ENCODE data around the gene LPIN1. TPM values are rescaled to one million over a fixed set of nuclear protein-coding genes. Genes with fewer than 3 reads are reported as not detected.

LPIN1 gene
- total RNA-seq, 2 experiments from 2014 or later, result 40.6 to 42.9 TPM

- Mint-ChIP-seq H3K27me3 (no peaks in the 10 kb centered on the region), H3K36me3 (ENCODE audit: low read depth) (no peaks in the 10 kb centered on the region), H3K27ac (no peak overlapping the region), H3K4me3 (no peak overlapping the region), H3K4me1 (no peaks in the 10 kb centered on the region), H3K9me3 (ENCODE audit: low read depth) (peaks cover 3% of the 10 kb centered on the region)
- intact Hi-C loops (cut with DNase I, micrococcal nuclease), result no loop called here
- ATAC-seq (no peak), DNase-seq (no peak)
- ChIA-PET CTCF (interaction anchor here (0.7 to 3.7 kb wide), 3 partner anchors 13 to 60 kb away, joined by 3 to 14 read pairs (median 3); no protein-coding TSS in a partner anchor), POLR2A (no interaction called here)
These were observed 40.7 kb upstream of the LPIN1 start for GRCh38 chr2:11705711-11706110.

GRCh38 chr2:11708106-11708505 is 38.3 kb upstream of the LPIN1 start:
- no peaks in the 10 kb centered on the region for H3K36me3 Mint-ChIP-seq (ENCODE audit: low read depth)
- H3K27me3 Mint-ChIP-seq, result no peaks in the 10 kb centered on the region
- no peak overlapping the region for H3K27ac Mint-ChIP-seq
- DNase-seq (no peak), ATAC-seq (no peak)
- no peak overlapping the region for H3K4me3 Mint-ChIP-seq
- peaks cover 3% of the 10 kb centered on the region for H3K9me3 Mint-ChIP-seq (ENCODE audit: low read depth)
- intact Hi-C loops (cut with DNase I, micrococcal nuclease), result no loop called here
- ChIA-PET POLR2A (no interaction called here), CTCF (interaction anchor here (0.7 to 1.7 kb wide), 4 partner anchors 10 to 79 kb away, joined by 3 to 6 read pairs (median 4); no protein-coding TSS in a partner anchor)
- no peaks in the 10 kb centered on the region for H3K4me1 Mint-ChIP-seq

GRCh38 chr2:11709293-11709692 is 37.1 kb upstream of the LPIN1 start:
- CTCF ChIA-PET, result interaction anchor here (0.5 to 1.7 kb wide), 6 partner anchors 11 to 81 kb away, joined by 3 to 4 read pairs (median 4); no protein-coding TSS in a partner anchor
- no peak for ATAC-seq
- POLR2A ChIA-PET, result no interaction called here
- Mint-ChIP-seq H3K27ac (no peak overlapping the region), H3K36me3 (ENCODE audit: low read depth) (no peaks in the 10 kb centered on the region), H3K4me3 (no peak overlapping the region), H3K27me3 (no peaks in the 10 kb centered on the region), H3K4me1 (no peaks in the 10 kb centered on the region), H3K9me3 (ENCODE audit: low read depth) (peaks cover 3% of the 10 kb centered on the region)
- no peak for DNase-seq
- intact Hi-C loops (cut with DNase I, micrococcal nuclease), result no loop called here

GRCh38 chr2:11710210-11710609 is 36.2 kb upstream of the LPIN1 start:
- ChIA-PET CTCF (interaction anchor here (0.6 to 1.6 kb wide), 4 partner anchors 22 to 75 kb away, joined by 3 to 4 read pairs (median 4); no protein-coding TSS in a partner anchor), POLR2A (no interaction called here)
- Mint-ChIP-seq H3K9me3 (ENCODE audit: low read depth) (peaks cover 3% of the 10 kb centered on the region), H3K36me3 (ENCODE audit: low read depth) (no peaks in the 10 kb centered on the region), H3K4me1 (no peaks in the 10 kb centered on the region), H3K27ac (no peak overlapping the region), H3K4me3 (no peak overlapping the region), H3K27me3 (no peaks in the 10 kb centered on the region)
- DNase-seq (no peak), ATAC-seq (peak; percentile 51)
- intact Hi-C loops (cut with DNase I, micrococcal nuclease), result no loop called here

- ChIA-PET POLR2A (no interaction called here), CTCF (interaction anchor here (0.7 to 1.6 kb wide), 3 partner anchors 23 to 482 kb away, joined by 3 to 4 read pairs (median 3); no protein-coding TSS in a partner anchor)
- no peak overlapping the region for H3K27ac Mint-ChIP-seq
- H3K27me3 Mint-ChIP-seq, result no peaks in the 10 kb centered on the region
- no peak for DNase-seq
- no peak overlapping the region for H3K4me3 Mint-ChIP-seq
- intact Hi-C loops (cut with DNase I, micrococcal nuclease), result no loop called here
- H3K9me3 Mint-ChIP-seq (ENCODE audit: low read depth), result no peaks in the 10 kb centered on the region
- no peak for ATAC-seq
- no peaks in the 10 kb centered on the region for H3K36me3 Mint-ChIP-seq (ENCODE audit: low read depth)
- H3K4me1 Mint-ChIP-seq, result no peaks in the 10 kb centered on the region
These were observed 35.6 kb upstream of the LPIN1 start for GRCh38 chr2:11710632-11711353.

GRCh38 chr2:11711354-11711716 is 35.1 kb upstream of the LPIN1 start:
- DNase-seq (no peak), ATAC-seq (no peak)
- Mint-ChIP-seq H3K4me1 (no peaks in the 10 kb centered on the region), H3K9me3 (ENCODE audit: low read depth) (no peaks in the 10 kb centered on the region), H3K36me3 (ENCODE audit: low read depth) (no peaks in the 10 kb centered on the region), H3K27me3 (peaks cover 4% of the 10 kb centered on the region), H3K27ac (no peak overlapping the region), H3K4me3 (no peak overlapping the region)
- CTCF ChIA-PET, result interaction anchor here (0.7 to 1.0 kb wide), 2 partner anchors 23 to 483 kb away, joined by 3 to 4 read pairs; no protein-coding TSS in a partner anchor
- intact Hi-C loops (cut with DNase I, micrococcal nuclease), result no loop called here
- POLR2A ChIA-PET, result no interaction called here

- no peak overlapping the region for H3K27ac Mint-ChIP-seq
- POLR2A ChIA-PET, result no interaction called here
- H3K36me3 Mint-ChIP-seq (ENCODE audit: low read depth), result no peaks in the 10 kb centered on the region
- CTCF ChIA-PET, result no interaction called here
- H3K9me3 Mint-ChIP-seq (ENCODE audit: low read depth), result no peaks in the 10 kb centered on the region
- intact Hi-C loops (cut with DNase I, micrococcal nuclease), result no loop called here
- H3K4me1 Mint-ChIP-seq, result no peaks in the 10 kb centered on the region
- no peak overlapping the region for H3K4me3 Mint-ChIP-seq
- DNase-seq, result no peak
- H3K27me3 Mint-ChIP-seq, result peaks cover 8% of the 10 kb centered on the region
- no peak for ATAC-seq
These were observed 34.7 kb upstream of the LPIN1 start for GRCh38 chr2:11711751-11712150.

- H3K4me3 Mint-ChIP-seq, result no peak overlapping the region
- ChIA-PET POLR2A (no interaction called here), CTCF (interaction anchor here (0.7 kb wide), 1 partner anchor 65 kb away, joined by 3 read pairs; no protein-coding TSS in a partner anchor)
- no peak for ATAC-seq
- no peak overlapping the region for H3K27ac Mint-ChIP-seq
- H3K4me1 Mint-ChIP-seq, result no peaks in the 10 kb centered on the region
- no peaks in the 10 kb centered on the region for H3K9me3 Mint-ChIP-seq (ENCODE audit: low read depth)
- intact Hi-C loops (cut with DNase I, micrococcal nuclease), result no loop called here
- H3K36me3 Mint-ChIP-seq (ENCODE audit: low read depth), result no peaks in the 10 kb centered on the region
- peaks cover 11% of the 10 kb centered on the region for H3K27me3 Mint-ChIP-seq
- DNase-seq, result no peak
These were observed 33.6 kb upstream of the LPIN1 start for GRCh38 chr2:11712866-11713265.

- Mint-ChIP-seq H3K9me3 (ENCODE audit: low read depth) (no peaks in the 10 kb centered on the region), H3K36me3 (ENCODE audit: low read depth) (no peaks in the 10 kb centered on the region), H3K27me3 (peaks cover 14% of the 10 kb centered on the region), H3K4me1 (no peaks in the 10 kb centered on the region), H3K27ac (no peak overlapping the region), H3K4me3 (no peak overlapping the region)
- intact Hi-C loops (cut with DNase I, micrococcal nuclease), result no loop called here
- DNase-seq (no peak), ATAC-seq (no peak)
- ChIA-PET POLR2A (no interaction called here), CTCF (no interaction called here)
These were observed 32.6 kb upstream of the LPIN1 start for GRCh38 chr2:11713815-11714214.

GRCh38 chr2:11715987-11716652 is 30.3 kb upstream of the LPIN1 start:
- ChIA-PET CTCF (no interaction called here), POLR2A (no interaction called here)
- intact Hi-C loops (cut with DNase I, micrococcal nuclease), result no loop called here
- Mint-ChIP-seq H3K27me3 (peaks cover 23% of the 10 kb centered on the region), H3K9me3 (ENCODE audit: low read depth) (no peaks in the 10 kb centered on the region), H3K4me1 (peaks cover 2% of the 10 kb centered on the region), H3K36me3 (ENCODE audit: low read depth) (no peaks in the 10 kb centered on the region), H3K27ac (no peak overlapping the region), H3K4me3 (no peak overlapping the region)
- DNase-seq (no peak), ATAC-seq (no peak)

- peaks cover 2% of the 10 kb centered on the region for H3K4me1 Mint-ChIP-seq
- ATAC-seq (no peak), DNase-seq (no peak)
- H3K9me3 Mint-ChIP-seq (ENCODE audit: low read depth), result no peaks in the 10 kb centered on the region
- no peaks in the 10 kb centered on the region for H3K36me3 Mint-ChIP-seq (ENCODE audit: low read depth)
- H3K4me3 Mint-ChIP-seq, result no peak overlapping the region
- H3K27me3 Mint-ChIP-seq, result peaks cover 23% of the 10 kb centered on the region
- intact Hi-C loops (cut with DNase I, micrococcal nuclease), result no loop called here
- H3K27ac Mint-ChIP-seq, result no peak overlapping the region
- ChIA-PET CTCF (no interaction called here), POLR2A (no interaction called here)
These were observed 29.6 kb upstream of the LPIN1 start for GRCh38 chr2:11716689-11717321.
